Prostate gland (tissue), 2 donors: ENCODE results near the gene RAB40C. TPM values are rescaled to one million over a fixed set of nuclear protein-coding genes. Genes with fewer than 3 reads are reported as not detected.

Experiments used
- DNase-seq: peaks from one replicate; pipeline ENCODE4 v3.0.0-alpha.2; 2019; ENCODE audit warnings: low spot score
- H3K27ac ChIP-seq, 2 donors: fragments of 200-600 bp; sonication (generic); 2 replicates each; pipeline ENCODE4 v1.5.1; 2017 to 2019
- H3K27me3 ChIP-seq: fragments of 200-600 bp; sonication (generic); replicated peaks from 2 replicates; pipeline ENCODE4 v1.5.1; 2019; ENCODE audit not compliant: insufficient read depth
- H3K36me3 ChIP-seq, 2 donors: fragments of 200-600 bp; sonication (generic); 1 replicate in 1 of 2; 2 replicates in 1 of 2; pipeline versions ENCODE4 v1.5.1 to v1.8.1; 2017 to 2019
- H3K4me1 ChIP-seq: fragments of 200-600 bp; sonication (generic); replicated peaks from 2 replicates; pipeline ENCODE4 v1.5.1; 2019
- H3K4me3 ChIP-seq, 2 donors: fragments of 200-600 bp; sonication (generic); 2 replicates each; pipeline ENCODE4 v1.5.1; 2017 to 2019
- H3K9me3 ChIP-seq: fragments of 200-600 bp; sonication (generic); 2 replicates; pipeline ENCODE4 v1.5.1; 2017
- POLR2A ChIP-seq: fragments of 450-650 bp; IDR thresholded peaks from one replicate; pipeline ENCODE4 v1.6.1; 2016; ENCODE audit warnings: antibody characterized with exemption, mild to moderate bottlenecking
- POLR2AphosphoS5 ChIP-seq: sonication (generic); formaldehyde crosslinking; IDR thresholded peaks from one replicate; pipeline ENCODE4 v1.6.1; 2017; ENCODE audit warnings: antibody characterized with exemption
- WGBS: methylation state at CpG from one replicate; pipeline ENCODE4 v1.1.5; 2018; 5-methylcytosine and 5-hydroxymethylcytosine counted together
- intact Hi-C: fragments of 100-400 bp; cut with DNase I; formaldehyde crosslinking; loops from one replicate; pipeline ENCODE4 v1.14.2; 2022
- total RNA-seq, 2 donors: library from RNA; depleted of rRNA; stranded (reverse); fragments of >200 nt; gene quantifications; one replicate each; pipeline ENCODE4 v1.1.0, GENCODE V29; 2016
- TF ChIP-seq, protein P1 (sequence below), 4 experiments: fragments of 200-600 bp in 2 of 4; fragments of 450-650 bp in 2 of 4; sonication (generic) in 2 of 4; IDR thresholded peaks; 1 replicate in 3 of 4; 2 replicates in 1 of 4; pipeline ENCODE4 v1.5.1; 2016 to 2019; ENCODE audit warnings: antibody characterized with exemption in 4 of 4, mild to moderate bottlenecking in 2 of 4, moderate library complexity in 2 of 4

The RAB40C gene
- total RNA-seq, 2 donors from 2014 or later = 41.8 to 68.0 TPM

DNA sequence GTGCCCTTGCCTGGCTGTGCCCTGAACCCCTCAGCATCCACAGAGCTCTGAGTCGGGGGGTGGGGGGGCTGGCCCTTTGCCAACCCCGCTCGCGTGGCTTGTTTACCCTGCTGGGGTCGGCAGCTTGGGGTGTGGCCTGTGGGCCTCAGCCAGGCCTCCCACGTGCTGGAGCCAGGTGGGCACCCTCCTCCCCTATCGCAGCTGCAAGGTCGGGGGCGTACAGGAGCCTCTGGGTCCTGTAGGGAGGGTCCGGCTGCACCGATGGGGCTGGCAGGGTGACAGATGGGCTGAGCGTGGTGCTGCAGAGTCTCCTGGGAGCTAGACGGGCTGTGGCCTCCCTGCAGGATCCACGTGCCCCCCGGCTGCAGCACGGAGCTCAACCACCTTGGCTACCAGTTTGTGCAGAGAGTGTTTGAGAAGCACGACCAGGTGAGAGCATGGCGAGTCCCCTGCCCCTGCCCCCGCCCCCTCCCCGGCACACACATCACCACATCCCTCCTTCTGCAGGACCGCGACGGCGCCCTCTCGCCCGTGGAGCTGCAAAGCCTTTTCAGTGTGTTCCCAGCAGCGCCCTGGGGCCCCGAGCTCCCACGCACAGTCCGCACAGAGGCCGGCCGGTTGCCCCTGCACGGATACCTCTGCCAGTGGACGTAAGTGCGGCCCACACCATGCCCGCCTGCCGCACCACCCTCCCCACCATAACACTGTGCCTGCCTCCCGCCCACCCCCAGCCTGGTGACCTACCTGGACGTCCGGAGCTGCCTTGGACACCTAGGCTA is 81.7 kb downstream of the RAB40C start:
- H3K27me3 ChIP-seq = no peaks in the 10 kb centered on the region
- TF ChIP-seq POLR2AphosphoS5 (no peak), POLR2A (no peak)
- H3K4me3 ChIP-seq = no peak overlapping the region
- no peaks in the 10 kb centered on the region for H3K9me3 ChIP-seq
- peaks cover 17 to 37% of the 10 kb centered on the region in 2 donors for H3K36me3 ChIP-seq
- H3K27ac ChIP-seq = no peak overlapping the region
- no peak for DNase-seq
- H3K4me1 ChIP-seq = peaks cover 7% of the 10 kb centered on the region
- intact Hi-C loops = no loop called here
- 81% methylated on average over 35 of the region's 40 CpGs for WGBS

DNA sequence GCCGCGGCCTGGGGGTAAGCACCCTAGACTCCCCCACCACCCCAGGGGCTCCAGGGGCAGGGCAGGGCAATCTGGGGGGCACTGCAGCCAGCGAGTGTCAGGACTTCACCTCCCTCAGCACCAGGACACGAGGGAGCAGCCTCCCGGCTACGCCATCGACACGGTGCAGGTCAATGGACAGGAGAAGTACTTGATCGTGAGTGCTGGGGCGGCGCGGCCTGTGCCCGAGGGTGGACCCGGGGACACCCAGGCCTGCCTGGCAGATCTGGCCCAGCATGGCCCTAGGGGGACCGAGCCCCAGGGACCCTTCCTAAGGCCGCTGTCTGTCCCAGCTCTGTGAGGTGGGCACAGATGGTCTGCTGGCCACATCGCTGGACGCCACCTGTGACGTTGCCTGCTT is 82.5 kb downstream of the RAB40C start:
- TF ChIP-seq POLR2A (no peak), POLR2AphosphoS5 (no peak)
- TF ChIP-seq, protein P1, sequence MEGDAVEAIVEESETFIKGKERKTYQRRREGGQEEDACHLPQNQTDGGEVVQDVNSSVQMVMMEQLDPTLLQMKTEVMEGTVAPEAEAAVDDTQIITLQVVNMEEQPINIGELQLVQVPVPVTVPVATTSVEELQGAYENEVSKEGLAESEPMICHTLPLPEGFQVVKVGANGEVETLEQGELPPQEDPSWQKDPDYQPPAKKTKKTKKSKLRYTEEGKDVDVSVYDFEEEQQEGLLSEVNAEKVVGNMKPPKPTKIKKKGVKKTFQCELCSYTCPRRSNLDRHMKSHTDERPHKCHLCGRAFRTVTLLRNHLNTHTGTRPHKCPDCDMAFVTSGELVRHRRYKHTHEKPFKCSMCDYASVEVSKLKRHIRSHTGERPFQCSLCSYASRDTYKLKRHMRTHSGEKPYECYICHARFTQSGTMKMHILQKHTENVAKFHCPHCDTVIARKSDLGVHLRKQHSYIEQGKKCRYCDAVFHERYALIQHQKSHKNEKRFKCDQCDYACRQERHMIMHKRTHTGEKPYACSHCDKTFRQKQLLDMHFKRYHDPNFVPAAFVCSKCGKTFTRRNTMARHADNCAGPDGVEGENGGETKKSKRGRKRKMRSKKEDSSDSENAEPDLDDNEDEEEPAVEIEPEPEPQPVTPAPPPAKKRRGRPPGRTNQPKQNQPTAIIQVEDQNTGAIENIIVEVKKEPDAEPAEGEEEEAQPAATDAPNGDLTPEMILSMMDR (IDR thresholded peaks at IDR 0.05) = no peak
- no peak for DNase-seq
- 89% methylated on average over 16 of the region's 19 CpGs for WGBS
- H3K36me3 ChIP-seq = peaks cover 17 to 37% of the 10 kb centered on the region in 2 donors
- no peak overlapping the region for H3K4me3 ChIP-seq
- H3K4me1 ChIP-seq = peaks cover 7% of the 10 kb centered on the region
- no peaks in the 10 kb centered on the region for H3K27me3 ChIP-seq
- H3K9me3 ChIP-seq = no peaks in the 10 kb centered on the region
- no peak overlapping the region for H3K27ac ChIP-seq
- intact Hi-C loops = no loop called here

DNA sequence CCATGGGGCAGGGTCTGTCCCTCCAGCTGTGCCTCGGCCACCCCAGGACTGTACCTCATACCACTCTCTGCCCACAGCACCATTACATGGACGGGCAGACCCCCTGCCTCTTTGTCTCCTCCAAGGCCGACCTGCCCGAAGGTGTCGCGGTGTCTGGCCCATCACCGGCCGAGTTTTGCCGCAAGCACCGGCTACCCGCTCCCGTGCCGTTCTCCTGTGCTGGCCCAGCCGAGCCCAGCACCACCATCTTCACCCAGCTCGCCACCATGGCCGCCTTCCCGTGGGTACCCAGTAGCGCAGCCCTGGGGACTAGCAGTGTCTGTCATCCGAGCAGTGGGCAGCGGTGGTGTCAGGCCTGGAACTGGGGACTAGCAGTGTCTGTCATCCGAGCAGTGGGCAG is 83.0 kb downstream of the RAB40C start:
- TF ChIP-seq POLR2AphosphoS5 (no peak), POLR2A (no peak)
- TF ChIP-seq, protein P1 (IDR thresholded peaks at IDR 0.05) = no peak
- DNase-seq = no peak
- 90% methylated on average over 21 of the region's 21 CpGs for WGBS
- H3K9me3 ChIP-seq = no peaks in the 10 kb centered on the region
- no peak overlapping the region for H3K4me3 ChIP-seq
- H3K4me1 ChIP-seq = peaks cover 7% of the 10 kb centered on the region
- H3K36me3 ChIP-seq = peaks cover 17 to 37% of the 10 kb centered on the region in 2 donors
- intact Hi-C loops = no loop called here
- H3K27ac ChIP-seq = no peak overlapping the region
- H3K27me3 ChIP-seq = no peaks in the 10 kb centered on the region

DNA sequence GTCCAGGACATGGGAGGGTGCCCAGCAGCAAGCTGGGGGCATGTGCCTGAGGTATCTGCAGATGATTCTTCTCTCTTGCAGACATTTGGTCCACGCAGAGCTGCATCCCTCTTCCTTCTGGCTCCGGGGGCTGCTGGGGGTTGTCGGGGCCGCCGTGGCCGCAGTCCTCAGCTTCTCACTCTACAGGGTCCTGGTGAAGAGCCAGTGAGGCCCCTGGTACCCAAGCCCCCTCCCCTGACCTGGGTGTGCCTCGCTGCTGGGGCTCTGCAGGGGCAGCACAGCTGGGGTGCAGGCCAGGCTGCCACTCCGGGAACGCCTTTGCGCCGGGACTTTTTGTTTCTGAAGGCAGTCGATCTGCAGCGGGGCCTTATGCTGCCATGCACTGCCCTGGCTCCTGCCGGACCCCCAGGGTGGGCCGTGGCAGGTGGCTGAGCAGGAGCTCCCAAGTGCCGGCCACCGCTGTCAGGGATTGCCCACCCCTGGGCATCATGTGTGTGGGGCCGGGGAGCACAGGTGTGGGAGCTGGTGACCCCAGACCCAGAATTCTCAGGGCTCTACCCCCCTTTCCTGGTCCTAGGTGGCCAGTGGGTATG is 83.6 kb downstream of the RAB40C start:
- intact Hi-C loops = no loop called here
- TF ChIP-seq, protein P1 (IDR thresholded peaks at IDR 0.05) = no peak
- TF ChIP-seq POLR2A (no peak), POLR2AphosphoS5 (no peak)

DNA sequence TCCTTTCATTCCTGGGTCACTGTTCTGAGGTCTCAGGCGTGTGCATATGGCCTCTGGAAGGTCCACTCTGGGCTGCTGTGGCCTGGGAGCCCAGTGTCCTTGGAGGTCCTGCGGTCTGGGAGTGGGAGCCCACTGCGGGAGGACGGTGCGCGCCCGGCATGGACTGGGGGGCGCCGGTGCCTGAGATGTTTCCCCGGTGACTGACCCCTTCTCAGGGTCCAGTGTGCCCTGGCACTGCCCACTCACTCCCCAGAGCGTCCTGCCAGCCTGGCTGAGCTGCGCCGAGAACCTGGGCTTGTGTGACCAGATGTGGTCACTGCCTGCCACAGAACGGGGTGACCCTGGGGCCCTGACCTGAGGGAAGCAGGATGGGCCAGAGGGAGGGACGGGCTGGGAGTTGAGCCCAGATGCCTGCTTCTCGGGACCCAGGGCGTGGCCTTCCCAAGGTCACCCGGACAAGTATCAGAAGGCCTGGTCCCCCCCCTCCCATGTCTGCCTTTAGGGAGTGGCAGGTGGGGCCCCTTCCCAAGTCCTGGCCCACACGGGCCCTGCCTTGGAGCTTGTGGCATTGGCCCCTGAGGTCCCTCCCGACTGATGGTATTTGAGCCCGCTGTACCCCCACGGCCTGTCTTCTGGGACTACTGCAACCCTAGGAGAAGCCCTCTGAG is 84.5 kb downstream of the RAB40C start:
- Histone ChIP-seq H3K4me3 (no peak overlapping the region), H3K9me3 (no peaks in the 10 kb centered on the region), H3K27me3 (no peaks in the 10 kb centered on the region), H3K27ac (no peak overlapping the region), H3K36me3 (peaks cover 17 to 37% of the 10 kb centered on the region in 2 donors), H3K4me1 (no peaks in the 10 kb centered on the region)
- 89% methylated on average over 19 of the region's 22 CpGs for WGBS
- TF ChIP-seq POLR2A = no peak
- TF ChIP-seq, protein P1 (IDR thresholded peaks at IDR 0.05) = no peak
- no peak for TF ChIP-seq POLR2AphosphoS5
- intact Hi-C loops = no loop called here
- DNase-seq = no peak

More for the DNA sequence above, 83.6 kb downstream of the RAB40C start:
- H3K36me3 ChIP-seq = peaks cover 17 to 37% of the 10 kb centered on the region in 2 donors
- no peak for DNase-seq
- H3K9me3 ChIP-seq = no peaks in the 10 kb centered on the region
- peaks cover 7% of the 10 kb centered on the region for H3K4me1 ChIP-seq
- H3K27ac ChIP-seq = no peak overlapping the region
- 90% methylated on average over 18 of the region's 18 CpGs for WGBS
- H3K27me3 ChIP-seq = no peaks in the 10 kb centered on the region
- no peak overlapping the region for H3K4me3 ChIP-seq
